NCI-H2029 (cell line): ENCODE results near the gene BCL2.

ENCODE experiments used
- DNase-seq: peaks from one replicate; lab custom pipeline; 2025; lab: John Stamatoyannopoulos, UW

The BCL2 gene

DNA sequence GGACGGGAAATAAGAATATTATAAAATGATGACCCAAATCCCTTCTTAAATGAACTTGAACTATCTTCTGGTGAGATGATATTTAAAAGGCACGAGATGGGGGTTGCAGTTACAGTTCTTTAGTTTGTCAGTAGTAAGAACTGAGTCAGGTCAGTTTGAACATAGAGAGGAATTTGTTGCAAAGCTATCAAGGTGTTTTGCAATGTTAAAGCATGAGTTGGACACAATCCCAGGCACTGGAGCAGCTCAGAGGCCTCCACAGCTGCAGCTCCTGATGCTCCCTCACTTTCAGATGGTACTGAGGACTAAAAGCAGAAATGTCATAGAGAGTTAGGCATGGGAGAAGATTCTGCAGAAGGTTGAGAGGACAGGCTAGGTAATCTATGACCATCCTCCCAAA lies 236.0 kb downstream of the BCL2 start:
- no peak for DNase-seq

DNA sequence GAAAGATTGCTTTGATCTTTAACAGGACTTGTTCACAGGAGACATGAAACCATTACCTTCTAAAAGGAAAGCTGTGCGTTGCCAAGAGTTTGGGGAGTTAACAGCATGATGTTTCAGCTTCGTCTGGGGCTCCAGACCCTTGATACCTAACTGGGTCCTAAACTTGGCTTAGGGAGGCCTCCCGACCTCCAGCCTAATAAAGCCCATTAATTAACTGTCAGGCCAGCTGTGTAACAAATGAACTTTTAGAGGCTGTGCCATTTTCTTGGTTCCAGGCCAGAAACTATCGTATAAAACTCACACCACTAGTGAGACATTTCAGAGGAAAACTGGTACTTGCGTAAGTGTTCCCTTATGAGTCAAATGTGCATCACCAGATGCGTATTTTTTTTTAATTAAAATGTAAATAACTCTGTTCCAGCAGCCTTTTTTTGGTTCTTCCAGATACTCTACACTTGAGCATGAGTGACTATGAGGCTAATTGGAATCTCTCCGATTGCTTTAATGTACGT lies 236.5 kb downstream of the BCL2 start:
- DNase-seq = no peak

DNA sequence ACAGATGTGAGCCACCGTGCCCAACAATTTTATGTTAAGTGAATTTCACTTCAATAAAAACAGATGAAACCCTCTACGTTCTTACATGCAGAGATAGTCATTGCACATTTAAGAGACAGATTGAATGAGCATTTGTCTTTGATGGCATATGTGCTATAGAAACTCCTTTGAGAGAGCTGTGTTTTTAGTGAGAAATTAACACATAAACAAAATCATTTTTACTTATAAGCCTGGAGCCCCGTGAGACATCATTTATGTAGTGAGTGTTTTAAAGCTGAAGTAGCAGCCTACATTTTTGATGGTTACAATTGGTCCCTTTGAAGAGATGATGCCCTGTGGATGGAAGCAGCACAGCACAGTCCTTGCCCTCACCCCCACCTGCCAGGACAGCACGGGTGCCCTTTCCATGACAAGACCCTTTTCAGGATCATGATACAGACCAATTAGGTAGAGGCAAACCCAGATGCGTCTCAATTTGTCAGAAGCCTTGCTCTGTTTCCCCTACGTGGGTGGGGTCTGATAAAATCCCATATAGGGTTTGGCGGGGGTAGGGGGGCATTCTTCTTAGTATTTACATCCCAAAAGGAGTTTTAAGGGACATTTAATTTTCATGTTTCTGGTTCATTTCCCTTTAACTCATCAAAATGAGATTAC lies 237.1 kb downstream of the BCL2 start:
- no peak for DNase-seq

DNA sequence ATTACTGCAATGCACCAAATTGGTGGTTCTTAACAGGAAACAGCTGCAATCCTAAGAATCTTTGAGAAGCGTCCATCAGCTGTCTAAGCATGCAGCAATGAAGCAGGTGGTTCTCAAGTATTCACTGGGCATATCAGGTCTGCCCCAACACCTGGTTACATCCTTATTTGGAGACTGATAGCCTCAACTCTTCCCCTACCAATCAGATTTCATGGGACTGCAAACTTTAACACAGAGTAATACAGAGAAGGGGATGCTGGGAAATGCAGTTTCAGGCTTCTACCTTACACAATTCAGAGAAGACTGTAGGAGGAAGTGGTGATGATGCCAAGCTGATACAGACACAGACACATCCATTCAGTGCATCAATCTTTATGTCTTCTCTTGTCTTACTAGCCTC lies 240.5 kb downstream of the BCL2 start:
- no peak for DNase-seq

DNA sequence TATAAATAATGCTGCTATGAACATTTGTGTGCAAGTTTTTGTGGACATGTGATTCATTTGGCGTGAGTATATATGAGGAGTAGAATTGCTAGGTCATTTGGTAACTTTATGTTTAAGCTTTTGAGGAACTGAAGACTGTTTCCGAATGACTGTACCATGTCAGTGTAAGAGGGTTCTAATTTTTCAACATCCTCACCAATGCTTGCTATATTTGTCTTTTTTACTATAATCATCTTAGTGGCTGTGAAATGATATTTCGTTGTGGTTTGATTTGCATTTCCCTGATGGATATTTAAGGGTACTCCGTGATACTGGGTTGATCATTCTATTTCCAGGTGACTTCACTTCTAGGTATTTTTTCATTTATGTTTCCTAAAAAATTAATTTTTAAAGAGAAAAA lies 241.1 kb downstream of the BCL2 start:
- DNase-seq = no peak

DNA sequence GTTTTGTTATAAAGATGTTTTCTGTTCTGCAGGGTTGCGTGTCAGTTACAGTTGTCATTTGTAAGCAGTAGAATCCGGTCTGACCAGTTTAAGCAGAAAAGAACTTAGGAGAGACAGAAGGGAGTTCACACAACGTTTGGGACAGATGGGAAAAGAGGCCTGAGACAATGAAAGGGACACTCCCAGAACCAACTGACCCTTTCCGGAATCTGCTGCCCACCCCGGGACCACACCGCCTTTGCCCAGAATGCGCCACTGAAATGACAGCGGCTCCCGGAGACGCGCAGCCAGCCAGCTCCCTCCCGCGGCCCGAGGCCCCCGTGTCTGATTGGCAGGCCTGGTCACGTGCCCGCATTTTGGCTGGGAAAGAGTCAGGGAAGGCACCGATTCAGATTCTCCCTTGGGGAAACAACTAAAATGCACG lies 244.6 kb downstream of the BCL2 start:
- DNase-seq = peak; percentile 64

DNA sequence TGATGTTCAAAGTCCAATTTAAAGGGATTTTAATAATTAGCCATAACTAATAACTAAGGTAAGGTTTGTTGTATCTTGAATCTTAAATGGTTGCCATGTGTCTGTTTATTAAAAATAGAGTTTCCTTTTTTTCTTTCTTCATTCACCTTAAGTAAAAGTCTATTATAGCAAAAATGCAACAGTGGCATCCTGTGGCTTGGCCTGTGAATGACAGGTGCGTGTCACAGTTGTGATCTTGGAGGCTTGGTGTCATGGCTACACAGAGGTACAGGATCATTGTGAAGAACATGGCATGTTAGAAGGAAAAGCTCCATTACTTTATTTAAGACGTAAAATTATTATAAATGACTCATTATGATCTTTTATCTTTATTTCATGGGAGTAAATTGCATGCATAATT lies 246.1 kb downstream of the BCL2 start:
- DNase-seq = no peak
